Skeletal muscle tissue (tissue), 4 donors: ENCODE measurements around the gene PGP. TPM values are rescaled to one million over a fixed set of nuclear protein-coding genes. Genes with fewer than 3 reads are reported as not detected.

Source experiments
- H3K27ac ChIP-seq: one replicate; pipeline ENCODE4 v1.7.0; 2013; ENCODE audit warnings: mild to moderate bottlenecking, low read depth, low read length, inconsistent platforms
- H3K27me3 ChIP-seq, 3 donors: one replicate each; pipeline ENCODE4 v1.7.0; 2013; ENCODE audit warnings: low read length in 3 of 3; ENCODE audit not compliant: control insufficient read depth in 3 of 3, insufficient read depth in 3 of 3
- H3K36me3 ChIP-seq, 3 donors: one replicate each; pipeline ENCODE4 v1.7.0; 2013; ENCODE audit warnings: low read length in 3 of 3; ENCODE audit not compliant: control insufficient read depth in 3 of 3, insufficient read depth in 3 of 3
- H3K4me1 ChIP-seq, 3 donors: one replicate each; pipeline ENCODE4 v1.7.0; 2013; ENCODE audit warnings: low read length in 3 of 3, mild to moderate bottlenecking in 3 of 3; ENCODE audit not compliant: control insufficient read depth in 3 of 3, insufficient read depth in 3 of 3
- H3K4me3 ChIP-seq, 3 donors: one replicate each; pipeline ENCODE4 v1.7.0; 2013; ENCODE audit warnings: low read length in 3 of 3
- H3K9ac ChIP-seq, 3 donors: one replicate each; pipeline ENCODE4 v1.7.0; 2013; ENCODE audit warnings: low read length in 3 of 3, mild to moderate bottlenecking in 3 of 3, moderate library complexity in 2 of 3, low read depth in 1 of 3
- H3K9me3 ChIP-seq, 3 donors: one replicate each; pipeline ENCODE4 v1.7.0; 2013; ENCODE audit warnings: low read length in 3 of 3; ENCODE audit not compliant: control insufficient read depth in 3 of 3
- total RNA-seq: library from RNA; depleted of rRNA; stranded (reverse); fragments of >200 nt; gene quantifications from one replicate; pipeline ENCODE4 v1.2.3, GENCODE V29; 2014
- donor health status: Osteomylitis.

PGP gene
- total RNA-seq, 1 donor from 2014 or later: 9.9 TPM

GRCh38 chr16:2171601-2172178 is 43.0 kb downstream of the PGP start:
- Histone ChIP-seq H3K9ac (no peak overlapping the region), H3K36me3 (peaks cover 36 to 49% (median 47%) of the 10 kb centered on the region in 3 donors), H3K4me1 (peaks cover 4 to 11% (median 9%) of the 10 kb centered on the region in 3 donors)

GRCh38 chr16:2170587-2171435 is 43.8 kb downstream of the PGP start:
- Histone ChIP-seq H3K36me3 (peaks cover 29 to 48% (median 42%) of the 10 kb centered on the region in 3 donors), H3K27me3 (no peaks in the 10 kb centered on the region), H3K4me3 (peak overlapping the region in 1 of 3 donors; percentile 35), H3K27ac (peak overlapping the region; percentile 70), H3K9me3 (no peaks in the 10 kb centered on the region), H3K9ac (peak overlapping the region in 2 of 3 donors; percentile 8 to 32), H3K4me1 (peaks cover 4 to 14% (median 9%) of the 10 kb centered on the region in 3 donors)

More at GRCh38 chr16:2171601-2172178, 43.0 kb downstream of the PGP start:
- no peaks in the 10 kb centered on the region for H3K9me3 ChIP-seq
- no peak overlapping the region for H3K27ac ChIP-seq
- H3K27me3 ChIP-seq: no peaks in the 10 kb centered on the region
- H3K4me3 ChIP-seq: no peak overlapping the region

GRCh38 chr16:2170080-2170479 is 44.6 kb downstream of the PGP start:
- peak overlapping the region in 2 of 3 donors; percentile 32 to 66 for H3K9ac ChIP-seq
- H3K4me3 ChIP-seq: no peak overlapping the region
- peak overlapping the region; percentile 70 for H3K27ac ChIP-seq
- peaks cover 22 to 42% (median 35%) of the 10 kb centered on the region in 3 donors for H3K36me3 ChIP-seq
- H3K27me3 ChIP-seq: no peaks in the 10 kb centered on the region
- no peaks in the 10 kb centered on the region for H3K9me3 ChIP-seq
- H3K4me1 ChIP-seq: peaks cover 4 to 14% (median 9%) of the 10 kb centered on the region in 3 donors

GRCh38 chr16:2167068-2167638 is 47.5 kb downstream of the PGP start:
- no peaks in the 10 kb centered on the region for H3K9me3 ChIP-seq
- H3K4me3 ChIP-seq: no peak overlapping the region
- H3K36me3 ChIP-seq: peaks cover 2 to 29% (median 19%) of the 10 kb centered on the region in 3 donors

GRCh38 chr16:2166263-2167067 is 48.2 kb downstream of the PGP start:
- Histone ChIP-seq H3K9me3 (no peaks in the 10 kb centered on the region), H3K36me3 (peaks cover 2 to 23% (median 13%) of the 10 kb centered on the region in 3 donors), H3K4me1 (peaks cover 7 to 20% (median 11%) of the 10 kb centered on the region in 3 donors), H3K27me3 (no peaks in the 10 kb centered on the region), H3K27ac (no peak overlapping the region), H3K9ac (no peak overlapping the region), H3K4me3 (no peak overlapping the region)

More at GRCh38 chr16:2167068-2167638, 47.5 kb downstream of the PGP start:
- peaks cover 4 to 14% (median 9%) of the 10 kb centered on the region in 3 donors for H3K4me1 ChIP-seq
- no peak overlapping the region for H3K27ac ChIP-seq
- H3K9ac ChIP-seq: no peak overlapping the region
- no peaks in the 10 kb centered on the region for H3K27me3 ChIP-seq

- Histone ChIP-seq H3K4me1 (peaks cover 10 to 23% (median 14%) of the 10 kb centered on the region in 3 donors), H3K36me3 (peaks cover 2 to 20% (median 12%) of the 10 kb centered on the region in 3 donors), H3K27ac (no peak overlapping the region), H3K9me3 (no peaks in the 10 kb centered on the region), H3K27me3 (no peaks in the 10 kb centered on the region), H3K4me3 (no peak overlapping the region), H3K9ac (no peak overlapping the region)
Measured at GRCh38 chr16:2165861-2166260, 48.8 kb downstream of the PGP start.

- no peak overlapping the region for H3K4me3 ChIP-seq
- H3K36me3 ChIP-seq: peaks cover 2 to 16% (median 9%) of the 10 kb centered on the region in 3 donors
- H3K9ac ChIP-seq: no peak overlapping the region
- H3K27me3 ChIP-seq: no peaks in the 10 kb centered on the region
- peaks cover 14 to 28% (median 20%) of the 10 kb centered on the region in 3 donors for H3K4me1 ChIP-seq
- H3K27ac ChIP-seq: no peak overlapping the region
- no peaks in the 10 kb centered on the region for H3K9me3 ChIP-seq
Measured at GRCh38 chr16:2163211-2163881, 51.3 kb downstream of the PGP start.

- Histone ChIP-seq H3K9me3 (no peaks in the 10 kb centered on the region), H3K27me3 (no peaks in the 10 kb centered on the region), H3K9ac (no peak overlapping the region), H3K4me3 (no peak overlapping the region), H3K4me1 (peaks cover 20 to 34% (median 27%) of the 10 kb centered on the region in 3 donors), H3K27ac (no peak overlapping the region), H3K36me3 (peaks cover 0 to 12% (median 6%) of the 10 kb centered on the region in 3 donors)
Measured at GRCh38 chr16:2162676-2163118, 51.9 kb downstream of the PGP start.

- Histone ChIP-seq H3K27me3 (no peaks in the 10 kb centered on the region), H3K9ac (peak overlapping the region in 1 of 3 donors; percentile 38), H3K27ac (peak overlapping the region; percentile 19), H3K36me3 (peaks cover 0 to 10% (median 3%) of the 10 kb centered on the region in 3 donors), H3K9me3 (no peaks in the 10 kb centered on the region), H3K4me3 (no peak overlapping the region), H3K4me1 (peaks cover 28 to 42% (median 34%) of the 10 kb centered on the region in 3 donors)
Measured at GRCh38 chr16:2161911-2162310, 52.7 kb downstream of the PGP start.
